ENCODE results near the gene AGAP5. TPM values are rescaled to one million over a fixed set of nuclear protein-coding genes. Genes with fewer than 3 reads are reported as not detected.

AGAP5 gene
- total RNA-seq: 2.7 and 4.8 TPM in 2 replicates

DNA sequence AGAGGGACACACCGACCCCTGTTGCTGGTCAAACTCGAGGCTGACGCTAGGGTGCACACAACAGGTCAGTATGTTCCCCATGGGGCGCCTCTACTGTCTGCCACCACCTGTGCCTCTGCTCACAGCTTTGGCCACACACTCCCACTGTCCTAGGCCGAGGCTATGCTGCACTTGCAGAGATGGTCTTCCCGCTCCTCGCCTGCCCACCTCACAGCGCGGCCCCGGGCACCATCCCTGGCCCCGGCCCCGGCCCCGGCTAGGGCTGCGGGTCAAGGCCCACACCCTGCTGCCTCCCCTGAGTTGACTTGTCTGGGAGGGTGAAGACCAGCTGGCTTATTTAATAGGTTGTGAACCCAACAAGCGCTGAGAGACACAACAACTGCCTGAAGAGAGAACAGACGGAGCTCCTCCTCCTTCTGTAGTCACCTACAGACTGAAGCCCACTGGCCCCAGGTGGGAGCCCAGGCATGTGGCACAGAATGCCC is at the start of gene AGAP5:
Gene AGAP5 (minus strand): TSS at position 435 of the 485 bp plus-strand sequence. CDS start 354 bp downstream, at position 81.

DNA sequence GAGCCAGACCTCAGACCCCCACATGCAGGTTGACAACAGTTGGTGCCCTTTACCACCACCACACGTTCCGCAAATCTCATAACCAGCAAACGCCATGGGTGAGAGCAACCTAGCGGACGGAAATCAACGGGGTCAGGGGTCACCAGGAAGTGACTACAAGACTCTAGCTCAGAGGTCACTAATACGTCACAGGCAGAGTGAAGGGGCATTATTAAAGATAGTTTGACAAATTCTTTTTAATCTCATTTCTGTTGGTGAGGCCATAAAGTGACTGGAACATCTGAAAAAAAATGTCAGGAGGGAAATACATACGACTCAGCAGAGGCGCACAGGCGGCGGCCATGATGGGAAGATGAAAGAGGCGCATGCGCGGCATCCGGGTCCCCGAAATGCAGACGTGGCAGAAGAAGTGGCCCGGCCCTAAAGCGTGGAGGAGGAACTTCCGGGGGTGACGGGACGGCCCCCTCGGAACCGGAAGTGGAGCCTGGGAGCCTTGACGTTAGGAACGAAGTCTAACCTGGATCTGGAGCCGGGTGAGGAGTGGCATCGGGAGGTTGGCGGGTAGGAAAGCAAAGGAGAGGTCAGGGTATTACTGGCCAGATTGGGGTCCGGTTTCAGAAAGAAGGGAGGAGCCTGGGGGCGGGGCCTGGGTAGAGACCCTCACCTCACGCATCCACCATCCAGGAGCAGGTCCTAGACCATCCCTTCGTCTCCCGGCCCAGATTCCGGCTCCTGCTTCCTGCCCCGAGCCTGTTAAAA is 46.2 kb upstream of the AGAP5 start, which contains the start of gene SEC24C:
Gene SEC24C (plus strand): TSS at position 468 of the 759 bp plus-strand sequence. CDS start 2,461 bp downstream, outside the sequence.

GRCh38 chr10:73655990-73656298 is 42.0 kb downstream of the AGAP5 start, which contains the start of gene SYNPO2L:
Gene SYNPO2L, minus strand, starts transcription at chr10:73656029. Its CDS starts 107 bp downstream, at chr10:73655922.

DNA sequence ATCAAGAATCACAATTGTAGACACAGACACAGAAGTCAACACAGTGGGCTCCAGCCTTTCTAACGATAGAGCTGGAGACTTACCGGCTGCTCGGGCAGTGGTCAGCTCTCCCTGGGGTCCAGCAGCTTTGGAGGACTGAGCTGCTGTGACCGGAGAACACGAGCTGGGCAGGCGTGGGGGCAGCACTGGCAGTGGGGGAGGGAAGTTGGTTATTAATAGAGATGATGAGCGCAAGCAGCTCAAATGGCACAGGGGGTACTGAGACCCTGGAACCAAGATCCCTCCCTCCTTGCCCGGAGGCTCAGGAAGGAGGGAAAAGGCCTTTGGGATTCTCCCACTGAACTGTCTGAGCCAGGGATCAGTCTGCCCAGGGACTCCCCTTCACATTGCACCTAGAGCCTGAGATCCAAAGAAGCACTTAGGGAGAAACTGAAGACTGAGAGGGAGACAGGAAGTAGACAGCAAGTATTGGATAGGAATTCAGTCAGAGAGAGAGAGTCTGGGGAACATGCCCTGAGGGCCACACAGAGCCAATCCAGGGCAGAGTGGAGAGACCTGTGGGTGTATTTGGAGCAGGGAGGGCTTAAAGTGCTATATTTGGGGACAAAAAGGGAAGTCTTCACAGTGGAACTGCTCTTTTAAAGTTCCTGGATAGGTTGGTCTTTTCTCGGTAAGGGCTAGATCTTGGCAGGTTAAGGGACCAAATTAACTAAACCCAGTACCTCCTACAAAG is 56.4 kb downstream of the AGAP5 start, which contains the start of gene MYOZ1:
Gene MYOZ1 (minus strand): TSS at position 147 of the 733 bp plus-strand sequence. CDS start 1,457 bp downstream, outside the sequence.

Other genes with a start within 250 kb of the AGAP5 start
- gene PPP3CB, start 202.1 kb downstream of the AGAP5 start, total RNA-seq: 43.4 and 66.7 TPM in 2 replicates
- gene USP54, start 106.8 kb downstream of the AGAP5 start, total RNA-seq: 9.8 and 11.8 TPM in 2 replicates
- gene MYOZ1, start 56.6 kb downstream of the AGAP5 start, total RNA-seq: 0.05 and 0.30 TPM in 2 replicates
- gene SYNPO2L, start 42.1 kb downstream of the AGAP5 start, total RNA-seq: 0.42 TPM in 1 of 2 replicates, not detected in the other
- gene SEC24C, start 46.3 kb upstream of the AGAP5 start, total RNA-seq: 47.2 and 88.3 TPM in 2 replicates
- gene CHCHD1, start 83.9 kb upstream of the AGAP5 start, total RNA-seq: 10.5 and 15.7 TPM in 2 replicates
- 55.2 and 59.4 TPM in 2 replicates for gene ZSWIM8, start 87.5 kb upstream of the AGAP5 start, total RNA-seq
- gene NDST2, start 113.5 kb upstream of the AGAP5 start, total RNA-seq: 8.9 and 16.6 TPM in 2 replicates
- 23.5 and 32.2 TPM in 2 replicates for gene CAMK2G, start 176.4 kb upstream of the AGAP5 start, total RNA-seq
- 56.4 and 266 TPM in 2 replicates for gene PLAU, start 213.0 kb upstream of the AGAP5 start, total RNA-seq